GM21423 (cell line): Measurements from ENCODE around the gene UGDH.

Source experiments
- ATAC-seq: cut with Tn5 transposase; IDR thresholded peaks from one replicate; pipeline ENCODE4 v1.9.1; 2021; ENCODE audit warnings: mild to moderate bottlenecking, moderate library complexity; ENCODE audit not compliant: unreplicated experiment

Gene UGDH

GRCh38 chr4:39456946-39457763 lies 70.1 kb downstream of the UGDH start:
- no peak for ATAC-seq

GRCh38 chr4:39455486-39455885 lies 71.8 kb downstream of the UGDH start:
- no peak for ATAC-seq

- no peak for ATAC-seq
These were observed 73.5 kb downstream of the UGDH start for GRCh38 chr4:39453738-39454137.

- ATAC-seq = no peak
These were observed 74.2 kb downstream of the UGDH start for GRCh38 chr4:39452860-39453587.

- no peak for ATAC-seq
These were observed 74.9 kb downstream of the UGDH start for GRCh38 chr4:39452153-39452859.

- ATAC-seq = no peak
These were observed 75.7 kb downstream of the UGDH start for GRCh38 chr4:39451423-39452023.

GRCh38 chr4:39450618-39451017 lies 76.6 kb downstream of the UGDH start:
- ATAC-seq = no peak
